Measurements from ENCODE around the gene DUSP7.

GRCh38 chr3:52070724-52071621 is 14.6 kb upstream of the DUSP7 start:
- TF ChIP-seq CTCF (IDR thresholded peaks at IDR 0.05) (no peak), ZFX (IDR thresholded peaks at IDR 0.05; ENCODE audit: borderline replicate concordance) (no peak)

Data from 22Rv1 (cell line).